Progenitor cell of endocrine pancreas (in vitro differentiated cells): ENCODE measurements around the gene ZNF441. TPM values are rescaled to one million over a fixed set of nuclear protein-coding genes. Genes with fewer than 3 reads are reported as not detected.

ENCODE experiments used
- DNase-seq: peaks from one replicate; pipeline ENCODE4 v3.0.0; 2021; ENCODE audit warnings: low spot score; ENCODE audit not compliant: unreplicated experiment
- H3K27ac Mint-ChIP-seq: 2 replicates; pipeline ENCODE4 v1.8.0; 2021; ENCODE audit warnings: mild to moderate bottlenecking, moderate library complexity, mixed read lengths
- H3K27me3 Mint-ChIP-seq: 2 replicates; pipeline ENCODE4 v1.8.0; 2021; ENCODE audit warnings: mixed read lengths
- H3K36me3 Mint-ChIP-seq: 2 replicates; pipeline ENCODE4 v1.8.0; 2022; ENCODE audit warnings: mixed read lengths; ENCODE audit not compliant: insufficient read depth
- H3K4me1 Mint-ChIP-seq: 2 replicates; pipeline ENCODE4 v1.8.0; 2021; ENCODE audit warnings: low read depth, mixed read lengths
- H3K4me3 Mint-ChIP-seq: 2 replicates; pipeline ENCODE4 v1.8.0; 2021; ENCODE audit warnings: low read depth, mild to moderate bottlenecking, moderate library complexity, mixed read lengths
- H3K9me3 Mint-ChIP-seq: 2 replicates; pipeline ENCODE4 v1.8.0; 2021; ENCODE audit warnings: low read depth, mixed read lengths
- CTCF ChIP-seq: fragments of 200-600 bp; sonication (generic); IDR thresholded peaks from one replicate; pipeline ENCODE4 v1.5.0; 2021; ENCODE audit warnings: antibody characterized with exemption, mild to moderate bottlenecking; ENCODE audit not compliant: unreplicated experiment
- total RNA-seq: library from RNA; stranded (reverse); gene quantifications from 2 replicates; pipeline ENCODE4 v1.2.1, GENCODE V29; 2021

Gene ZNF441
- total RNA-seq, 1 donor from 2014 or later: 4.4 TPM

- H3K36me3 Mint-ChIP-seq: peaks cover 72% of the 10 kb centered on the region
Observed at GRCh38 chr19:11780431-11781020, 13.7 kb downstream of the ZNF441 start.

DNA sequence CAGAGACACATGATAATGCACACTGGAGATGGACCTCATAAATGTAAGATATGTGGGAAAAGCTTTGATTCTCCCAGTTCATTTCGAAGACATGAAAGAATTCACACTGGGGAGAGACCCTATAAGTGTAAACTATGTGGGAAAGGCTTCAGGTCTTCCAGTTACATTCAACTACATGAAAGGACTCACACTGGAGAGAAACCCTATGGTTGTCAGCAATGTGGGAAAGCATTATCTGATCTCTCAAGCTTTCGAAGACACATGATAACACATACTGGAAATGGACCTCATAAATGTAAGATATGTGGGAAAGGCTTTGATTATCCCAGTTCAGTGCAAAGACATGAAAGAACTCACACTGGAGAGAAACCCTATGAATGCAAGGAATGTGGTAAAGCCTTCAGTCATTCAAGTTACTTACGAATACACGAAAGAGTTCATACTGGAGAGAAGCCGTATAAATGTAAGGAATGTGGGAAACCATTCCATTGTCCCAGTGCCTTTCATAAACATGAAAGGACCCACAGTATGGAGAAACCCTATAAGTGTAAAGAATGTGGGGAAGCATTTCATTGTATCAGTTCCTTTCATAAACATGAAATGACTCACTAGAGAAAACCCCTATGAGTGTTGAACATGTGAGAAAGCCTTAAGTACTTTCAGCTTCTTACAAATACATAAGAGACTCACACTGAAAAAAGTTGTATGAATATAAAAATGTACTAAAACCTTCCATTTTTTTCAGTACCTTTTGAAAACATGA, 14.7 kb downstream of the ZNF441 start:
- Mint-ChIP-seq H3K9me3 (peaks cover 46% of the 10 kb centered on the region), H3K4me3 (no peak overlapping the region), H3K27me3 (no peaks in the 10 kb centered on the region), H3K27ac (no peak overlapping the region), H3K36me3 (peaks cover 68% of the 10 kb centered on the region), H3K4me1 (no peaks in the 10 kb centered on the region)
- DNase-seq: no peak
- TF ChIP-seq CTCF: no peak

More at GRCh38 chr19:11780431-11781020, 13.7 kb downstream of the ZNF441 start:
- no peak for DNase-seq
- Mint-ChIP-seq H3K4me1 (no peaks in the 10 kb centered on the region), H3K9me3 (peaks cover 49% of the 10 kb centered on the region), H3K4me3 (no peak overlapping the region), H3K27ac (no peak overlapping the region), H3K27me3 (no peaks in the 10 kb centered on the region)
- TF ChIP-seq CTCF: no peak

DNA sequence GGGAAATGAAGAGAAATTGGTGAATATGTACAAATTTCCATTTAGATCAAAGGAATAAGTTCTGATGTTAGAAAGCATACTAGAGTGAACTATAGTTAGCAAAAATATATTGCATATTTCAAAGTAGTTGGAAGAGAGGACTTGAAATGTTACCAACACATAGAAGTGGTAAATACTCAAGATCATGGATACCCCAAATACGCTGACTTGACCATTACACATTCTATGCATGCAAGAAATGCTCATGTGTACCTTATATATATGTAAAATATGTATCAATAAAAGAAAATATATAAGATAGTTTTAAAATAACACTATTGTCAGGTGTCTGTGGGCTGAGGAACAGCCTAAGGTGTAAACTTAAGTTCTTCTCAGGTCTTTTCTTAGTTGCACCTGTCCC, 17.0 kb downstream of the ZNF441 start:
- no peak overlapping the region for H3K4me3 Mint-ChIP-seq
- H3K27me3 Mint-ChIP-seq: no peaks in the 10 kb centered on the region
- H3K27ac Mint-ChIP-seq: peak overlapping the region; percentile 1
- no peak for DNase-seq
- peaks cover 44% of the 10 kb centered on the region for H3K9me3 Mint-ChIP-seq
- peaks cover 52% of the 10 kb centered on the region for H3K36me3 Mint-ChIP-seq
- no peaks in the 10 kb centered on the region for H3K4me1 Mint-ChIP-seq
- TF ChIP-seq CTCF: no peak

- DNase-seq: no peak
- no peaks in the 10 kb centered on the region for H3K4me1 Mint-ChIP-seq
- H3K9me3 Mint-ChIP-seq: peaks cover 47% of the 10 kb centered on the region
- no peak overlapping the region for H3K27ac Mint-ChIP-seq
- peaks cover 46% of the 10 kb centered on the region for H3K36me3 Mint-ChIP-seq
- no peaks in the 10 kb centered on the region for H3K27me3 Mint-ChIP-seq
- H3K4me3 Mint-ChIP-seq: no peak overlapping the region
- no peak for TF ChIP-seq CTCF
Observed at GRCh38 chr19:11784356-11784755, 17.6 kb downstream of the ZNF441 start.

DNA sequence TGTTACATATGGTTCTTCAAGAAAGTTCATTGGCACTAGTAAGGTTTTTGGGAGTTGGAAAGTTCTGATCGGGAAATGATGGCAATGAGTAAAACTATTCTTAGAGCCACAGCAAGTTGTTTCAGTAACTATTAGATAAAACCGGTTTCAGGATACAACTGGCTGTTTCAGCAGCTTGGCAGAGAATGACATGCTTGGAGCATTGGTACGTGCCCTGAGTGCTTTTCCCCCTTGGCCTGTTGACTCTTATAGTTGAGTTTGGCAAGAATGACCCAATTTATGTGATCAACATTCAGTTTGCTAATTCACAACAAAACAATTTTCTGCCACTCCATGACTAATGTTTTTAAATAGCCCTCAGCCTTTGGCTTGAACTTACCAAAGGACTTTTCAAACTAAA, 20.7 kb downstream of the ZNF441 start:
- H3K27ac Mint-ChIP-seq: no peak overlapping the region
- no peaks in the 10 kb centered on the region for H3K4me1 Mint-ChIP-seq
- peaks cover 40% of the 10 kb centered on the region for H3K9me3 Mint-ChIP-seq
- peaks cover 3% of the 10 kb centered on the region for H3K27me3 Mint-ChIP-seq
- H3K4me3 Mint-ChIP-seq: no peak overlapping the region
- TF ChIP-seq CTCF: no peak
- H3K36me3 Mint-ChIP-seq: peaks cover 23% of the 10 kb centered on the region
- DNase-seq: no peak
